ENCODE results near the gene C2orf92.

The C2orf92 gene

GRCh38 chr2:97646977-97647376 is 22.5 kb upstream of the C2orf92 start:
- no peak for DNase-seq (ENCODE audit: low read depth)
- no peak for TF ChIP-seq CTCF (IDR thresholded peaks at IDR 0.05; ENCODE audit: low read depth, low read length, missing control alignments)
- peak overlapping the region; percentile 93 for H3K4me3 ChIP-seq (ENCODE audit: low read depth, low read length)

GRCh38 chr2:97651114-97651513 is 18.4 kb upstream of the C2orf92 start:
- H3K4me3 ChIP-seq (ENCODE audit: low read depth, low read length): no peak overlapping the region
- no peak for DNase-seq (ENCODE audit: low read depth)
- no peak for TF ChIP-seq CTCF (IDR thresholded peaks at IDR 0.05; ENCODE audit: low read depth, low read length, missing control alignments)

- no peak for TF ChIP-seq CTCF (IDR thresholded peaks at IDR 0.05; ENCODE audit: low read depth, low read length, missing control alignments)
- DNase-seq (ENCODE audit: low read depth): no peak
- H3K4me3 ChIP-seq (ENCODE audit: low read depth, low read length): no peak overlapping the region
Measured at GRCh38 chr2:97653473-97653872, 16.0 kb upstream of the C2orf92 start.

GRCh38 chr2:97653874-97654273 is 15.6 kb upstream of the C2orf92 start:
- no peak for DNase-seq (ENCODE audit: low read depth)
- TF ChIP-seq CTCF (IDR thresholded peaks at IDR 0.05; ENCODE audit: low read depth, low read length, missing control alignments): no peak
- H3K4me3 ChIP-seq (ENCODE audit: low read depth, low read length): no peak overlapping the region

GRCh38 chr2:97654309-97654708 is 15.2 kb upstream of the C2orf92 start:
- TF ChIP-seq CTCF (IDR thresholded peaks at IDR 0.05; ENCODE audit: low read depth, low read length, missing control alignments): no peak

GRCh38 chr2:97654791-97655190 is 14.7 kb upstream of the C2orf92 start:
- TF ChIP-seq CTCF (IDR thresholded peaks at IDR 0.05; ENCODE audit: low read depth, low read length, missing control alignments): no peak
- no peak overlapping the region for H3K4me3 ChIP-seq (ENCODE audit: low read depth, low read length)

More at GRCh38 chr2:97654309-97654708, 15.2 kb upstream of the C2orf92 start:
- no peak overlapping the region for H3K4me3 ChIP-seq (ENCODE audit: low read depth, low read length)
- DNase-seq (ENCODE audit: low read depth): no peak

GRCh38 chr2:97656129-97656755 is 13.3 kb upstream of the C2orf92 start:
- no peak for DNase-seq (ENCODE audit: low read depth)
- TF ChIP-seq CTCF (IDR thresholded peaks at IDR 0.05; ENCODE audit: low read depth, low read length, missing control alignments): no peak
- H3K4me3 ChIP-seq (ENCODE audit: low read depth, low read length): no peak overlapping the region

More at GRCh38 chr2:97654791-97655190, 14.7 kb upstream of the C2orf92 start:
- no peak for DNase-seq (ENCODE audit: low read depth)
